ENCODE results near the gene INF2. TPM values are rescaled to one million over a fixed set of nuclear protein-coding genes. Genes with fewer than 3 reads are reported as not detected.

The INF2 gene
- total and polyA plus RNA-seq, 5 donors from 2014 or later = 4.2 to 74.3 (median 7.9) TPM

DNA sequence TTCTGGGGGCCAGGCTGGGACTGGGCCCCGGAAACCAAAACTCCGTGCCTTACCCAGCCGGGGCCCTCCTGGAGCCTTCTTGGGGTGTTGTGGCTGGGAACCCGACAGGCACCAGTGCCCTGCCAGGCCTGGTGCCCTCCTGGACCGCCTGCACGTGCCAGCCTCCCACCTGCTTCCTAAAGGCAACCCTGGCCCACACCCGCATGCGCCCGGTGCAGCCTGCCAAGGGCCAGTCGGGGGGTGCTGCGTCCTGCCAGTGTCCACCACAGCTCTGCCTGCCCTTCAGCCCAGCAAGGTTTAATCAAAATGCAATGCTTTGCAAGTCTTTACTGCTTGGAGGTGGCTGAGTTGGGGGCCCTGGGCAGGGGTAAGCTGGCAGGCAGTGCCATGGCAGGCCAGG, 29.5 kb downstream of the INF2 start:
- Histone ChIP-seq H3K36me3 (ENCODE audit: control insufficient read depth, insufficient read depth, low read length) (peaks cover 7% of the 10 kb centered on the region), H3K27ac (ENCODE audit: insufficient read depth, low read length, poor library complexity, severe bottlenecking) (no peak overlapping the region), H3K4me3 (ENCODE audit: low read depth, low read length) (no peak overlapping the region), H3K4me1 (ENCODE audit: control insufficient read depth, insufficient read depth, low read length, poor library complexity, severe bottlenecking) (peaks cover 6% of the 10 kb centered on the region), H3K9me3 (ENCODE audit: control insufficient read depth in 2 of 2, low read length in 2 of 2) (no peaks in the 10 kb centered on the region), H3K27me3 (ENCODE audit: control insufficient read depth, insufficient read depth, low read length) (no peaks in the 10 kb centered on the region)
- H3K9me3 Mint-ChIP-seq = no peaks in the 10 kb centered on the region
- DNase-seq (no peak), ATAC-seq (ENCODE audit: low read depth in 2 of 2) (no peak)
- H3K4me1 Mint-ChIP-seq = peaks cover 0 to 2% (median 0%) of the 10 kb centered on the region in 4 donors
- no peaks in the 10 kb centered on the region for H3K27me3 Mint-ChIP-seq
- H3K36me3 Mint-ChIP-seq = no peaks in the 10 kb centered on the region
- H3K4me3 Mint-ChIP-seq = no peak overlapping the region
- H3K27ac Mint-ChIP-seq = no peak overlapping the region

DNA sequence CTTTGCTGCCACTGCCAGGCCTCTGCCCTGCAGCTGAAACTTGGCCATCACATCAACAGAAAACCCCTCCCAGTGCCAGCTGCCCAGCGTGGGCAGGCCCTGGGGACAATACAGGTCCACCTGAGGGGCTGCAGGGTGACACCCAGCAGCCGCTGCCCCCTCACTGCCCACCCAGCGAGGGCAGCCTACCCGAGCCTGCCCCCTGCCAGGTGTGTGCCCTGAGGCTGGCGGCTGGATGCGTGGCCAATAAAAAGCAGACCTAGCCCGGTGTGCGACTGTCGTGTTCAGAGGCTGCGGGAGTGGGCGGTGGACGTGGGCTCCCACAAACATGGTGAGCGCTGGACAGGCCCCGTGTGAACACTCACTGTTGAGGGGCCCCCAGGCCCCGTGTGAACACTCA, 29.9 kb downstream of the INF2 start:
- H3K27ac ChIP-seq (ENCODE audit: insufficient read depth, low read length, poor library complexity, severe bottlenecking) = no peak overlapping the region
- Mint-ChIP-seq H3K27me3 (no peaks in the 10 kb centered on the region), H3K9me3 (no peaks in the 10 kb centered on the region), H3K4me1 (peaks cover 0 to 2% (median 0%) of the 10 kb centered on the region in 4 donors), H3K36me3 (no peaks in the 10 kb centered on the region), H3K27ac (no peak overlapping the region), H3K4me3 (no peak overlapping the region)
- H3K4me3 ChIP-seq (ENCODE audit: low read depth, low read length) = no peak overlapping the region
- H3K36me3 ChIP-seq (ENCODE audit: control insufficient read depth, insufficient read depth, low read length) = peaks cover 5% of the 10 kb centered on the region
- H3K9me3 ChIP-seq (ENCODE audit: control insufficient read depth in 2 of 2, low read length in 2 of 2) = no peaks in the 10 kb centered on the region
- no peak for DNase-seq
- ATAC-seq (ENCODE audit: low read depth in 2 of 2) = no peak
- H3K27me3 ChIP-seq (ENCODE audit: control insufficient read depth, insufficient read depth, low read length) = no peaks in the 10 kb centered on the region
- peaks cover 8% of the 10 kb centered on the region for H3K4me1 ChIP-seq (ENCODE audit: control insufficient read depth, insufficient read depth, low read length, poor library complexity, severe bottlenecking)

DNA sequence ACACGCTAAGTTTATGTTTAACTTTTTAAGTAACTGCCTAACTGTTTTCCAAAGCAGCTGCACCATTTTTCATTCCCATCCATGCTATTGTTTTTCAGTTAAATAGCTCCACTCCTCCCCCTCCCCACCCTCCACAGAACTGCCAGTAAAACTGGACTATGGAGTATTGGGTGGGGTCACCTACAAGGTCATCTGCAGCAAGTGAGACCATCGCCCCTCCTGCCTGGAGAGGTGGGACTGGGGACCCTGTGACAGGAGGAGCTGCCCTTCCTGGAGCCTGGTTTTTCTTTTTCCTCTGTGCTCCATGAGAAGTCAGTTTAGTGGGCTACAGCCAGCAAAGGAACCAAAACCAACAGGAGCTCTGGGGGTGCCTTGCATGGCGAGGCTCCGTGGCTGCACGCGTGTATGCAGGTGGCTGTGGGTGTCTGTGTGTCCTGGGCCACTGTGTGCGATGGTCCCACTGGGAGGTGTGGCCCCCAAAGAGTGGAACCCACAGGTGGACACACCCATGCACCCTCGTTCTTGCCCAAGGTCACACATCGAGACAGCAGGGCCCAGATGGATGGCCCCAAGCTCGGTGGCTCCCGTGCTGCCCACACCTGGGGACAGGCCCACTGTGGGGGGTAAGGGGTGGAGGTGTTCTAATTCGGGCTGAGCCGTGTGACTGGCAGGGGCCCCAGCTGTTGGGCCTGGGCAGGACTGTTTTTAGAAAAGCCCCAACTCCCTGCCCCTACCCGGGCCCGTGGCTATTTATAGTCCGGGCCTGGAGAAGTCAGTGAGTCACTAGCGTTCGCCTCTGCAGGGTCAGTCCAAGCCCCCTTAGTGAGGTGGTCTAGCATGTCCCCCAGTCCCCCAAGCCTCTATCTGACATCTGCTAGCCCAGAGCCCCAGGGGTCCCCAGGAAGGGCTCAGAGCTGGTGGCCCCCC, 32.4 kb downstream of the INF2 start:
- Mint-ChIP-seq H3K9me3 (no peaks in the 10 kb centered on the region), H3K4me3 (peak overlapping the region in 3 of 4 donors; percentile 32 to 68 (median 39)), H3K36me3 (no peaks in the 10 kb centered on the region)

DNA sequence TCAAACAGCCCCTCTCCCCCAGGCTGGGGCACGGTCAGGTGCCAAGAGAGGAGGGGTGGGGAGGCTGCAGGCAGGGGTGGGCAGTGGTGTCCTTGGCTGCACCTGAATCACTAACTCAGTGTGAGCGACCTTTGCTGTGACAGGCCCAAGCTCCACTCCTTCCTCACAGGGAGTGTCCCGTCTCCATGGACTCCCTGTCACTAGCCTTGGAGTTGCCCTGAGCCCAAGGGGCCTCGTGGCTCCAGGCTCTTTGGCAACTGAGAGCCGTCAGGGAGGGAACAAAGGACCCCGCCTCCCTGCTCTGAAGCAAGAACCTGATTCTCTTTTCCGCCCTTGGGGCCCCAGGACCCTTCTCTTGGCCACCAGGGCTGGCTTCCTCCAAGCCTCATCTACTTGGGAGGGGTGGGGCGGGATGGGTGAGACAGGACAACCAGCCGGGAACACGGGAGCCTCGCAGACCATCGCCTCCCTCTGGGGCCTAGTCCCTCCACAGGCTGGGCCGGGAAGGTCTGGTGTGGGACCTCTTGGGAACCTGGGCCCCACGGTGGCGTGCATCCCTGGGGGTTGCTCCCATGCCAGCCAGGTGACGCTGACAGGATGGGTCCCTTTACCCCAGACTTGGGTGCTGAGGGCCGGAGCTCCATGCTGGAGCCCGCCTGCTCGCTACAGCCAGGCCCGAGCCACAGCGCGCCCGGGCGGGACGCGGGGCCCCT, 33.7 kb downstream of the INF2 start:
- peaks cover 14% of the 10 kb centered on the region for H3K4me1 ChIP-seq (ENCODE audit: control insufficient read depth, insufficient read depth, low read length, poor library complexity, severe bottlenecking)

More for the DNA sequence above, 32.4 kb downstream of the INF2 start:
- peaks cover 14% of the 10 kb centered on the region for H3K4me1 ChIP-seq (ENCODE audit: control insufficient read depth, insufficient read depth, low read length, poor library complexity, severe bottlenecking)
- DNase-seq (no peak), ATAC-seq (ENCODE audit: low read depth in 2 of 2) (no peak)
- H3K36me3 ChIP-seq (ENCODE audit: control insufficient read depth, insufficient read depth, low read length) = no peaks in the 10 kb centered on the region
- peaks cover 0 to 7% (median under 1%) of the 10 kb centered on the region in 4 donors for H3K4me1 Mint-ChIP-seq
- peaks cover 4% of the 10 kb centered on the region for H3K27me3 Mint-ChIP-seq
- H3K9me3 ChIP-seq (ENCODE audit: control insufficient read depth in 2 of 2, low read length in 2 of 2) = no peaks in the 10 kb centered on the region
- H3K27ac ChIP-seq (ENCODE audit: insufficient read depth, low read length, poor library complexity, severe bottlenecking) = no peak overlapping the region
- H3K4me3 ChIP-seq (ENCODE audit: low read depth, low read length) = no peak overlapping the region
- no peak overlapping the region for H3K27ac Mint-ChIP-seq
- no peaks in the 10 kb centered on the region for H3K27me3 ChIP-seq (ENCODE audit: control insufficient read depth, insufficient read depth, low read length)

DNA sequence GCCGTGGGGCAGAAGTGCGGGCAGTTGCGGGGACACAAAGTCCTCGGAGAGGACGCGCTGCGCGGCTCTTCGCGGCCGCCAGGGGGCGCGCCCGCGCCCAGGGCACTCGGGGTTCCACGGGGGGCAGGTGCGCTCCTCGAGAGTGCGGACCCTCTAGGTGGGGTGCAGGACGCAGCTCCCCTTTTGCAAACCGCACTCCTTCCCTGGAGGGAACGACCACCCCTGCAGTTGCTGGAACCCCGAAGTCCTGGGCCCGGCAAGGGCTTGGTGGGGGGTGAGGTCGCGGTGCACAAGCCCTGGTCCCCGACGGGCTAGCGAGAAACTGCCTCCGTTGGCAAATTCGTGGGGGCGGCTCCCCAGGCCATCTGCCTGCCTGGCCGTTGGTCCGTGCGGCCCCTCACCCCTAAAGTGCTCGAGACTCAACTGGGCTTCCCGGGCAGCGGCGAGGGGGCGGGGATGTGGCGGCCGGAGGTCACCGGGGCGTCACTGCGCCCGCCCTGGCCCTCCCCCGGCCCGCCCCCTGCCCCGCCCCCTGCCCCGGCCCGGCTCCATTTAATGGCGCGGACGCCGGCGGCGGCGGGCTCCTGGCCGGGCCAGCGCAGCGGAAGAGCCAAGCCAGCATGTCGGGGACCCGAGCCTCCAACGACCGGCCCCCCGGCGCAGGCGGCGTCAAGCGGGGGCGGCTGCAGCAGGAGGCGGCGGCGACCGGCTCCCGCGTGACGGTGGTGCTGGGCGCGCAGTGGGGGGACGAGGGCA, 34.4 kb downstream of the INF2 start, which contains the start of gene ADSS1:
ADSS1 (plus strand) TSS at position 579 of the 756 bp plus-strand sequence; CDS start at position 621, 42 bp downstream.
- Mint-ChIP-seq H3K27ac (peak within 1 kb of the TSS in 1 of 3 donors; percentile 43), H3K4me1 (peaks cover 0 to 7% (median 0%) of the 10 kb centered on the region in 4 donors), H3K36me3 (no peaks in the 10 kb centered on the region), H3K27me3 (peaks cover 4% of the 10 kb centered on the region), H3K9me3 (no peaks in the 10 kb centered on the region), H3K4me3 (peak within 1 kb of the TSS in 3 of 4 donors; percentile 70 to 74 (median 73))
- DNase-seq = peak; percentile 59 to 71 (median 60)
- no peak within 1 kb of the TSS for H3K4me3 ChIP-seq (ENCODE audit: low read depth, low read length)
- no peaks in the 10 kb centered on the region for H3K9me3 ChIP-seq (ENCODE audit: control insufficient read depth in 2 of 2, low read length in 2 of 2)
- H3K27ac ChIP-seq (ENCODE audit: insufficient read depth, low read length, poor library complexity, severe bottlenecking) = no peak within 1 kb of the TSS
- H3K27me3 ChIP-seq (ENCODE audit: control insufficient read depth, insufficient read depth, low read length) = no peaks in the 10 kb centered on the region
- peak; percentile 71 to 73 for ATAC-seq (ENCODE audit: low read depth in 2 of 2)
- H3K4me1 ChIP-seq (ENCODE audit: control insufficient read depth, insufficient read depth, low read length, poor library complexity, severe bottlenecking) = peaks cover 14% of the 10 kb centered on the region
- no peaks in the 10 kb centered on the region for H3K36me3 ChIP-seq (ENCODE audit: control insufficient read depth, insufficient read depth, low read length)

More for the DNA sequence above, 33.7 kb downstream of the INF2 start:
- ATAC-seq (ENCODE audit: low read depth in 2 of 2) (no peak), DNase-seq (no peak)
- no peaks in the 10 kb centered on the region for H3K27me3 ChIP-seq (ENCODE audit: control insufficient read depth, insufficient read depth, low read length)
- H3K9me3 Mint-ChIP-seq = no peaks in the 10 kb centered on the region
- H3K9me3 ChIP-seq (ENCODE audit: control insufficient read depth in 2 of 2, low read length in 2 of 2) = no peaks in the 10 kb centered on the region
- peak overlapping the region in 1 of 4 donors; percentile 24 for H3K4me3 Mint-ChIP-seq
- no peaks in the 10 kb centered on the region for H3K36me3 ChIP-seq (ENCODE audit: control insufficient read depth, insufficient read depth, low read length)
- H3K4me1 Mint-ChIP-seq = peaks cover 0 to 7% (median 0%) of the 10 kb centered on the region in 4 donors
- H3K27ac Mint-ChIP-seq = no peak overlapping the region
- H3K4me3 ChIP-seq (ENCODE audit: low read depth, low read length) = no peak overlapping the region
- H3K27ac ChIP-seq (ENCODE audit: insufficient read depth, low read length, poor library complexity, severe bottlenecking) = no peak overlapping the region
- H3K27me3 Mint-ChIP-seq = peaks cover 4% of the 10 kb centered on the region
- H3K36me3 Mint-ChIP-seq = no peaks in the 10 kb centered on the region

DNA sequence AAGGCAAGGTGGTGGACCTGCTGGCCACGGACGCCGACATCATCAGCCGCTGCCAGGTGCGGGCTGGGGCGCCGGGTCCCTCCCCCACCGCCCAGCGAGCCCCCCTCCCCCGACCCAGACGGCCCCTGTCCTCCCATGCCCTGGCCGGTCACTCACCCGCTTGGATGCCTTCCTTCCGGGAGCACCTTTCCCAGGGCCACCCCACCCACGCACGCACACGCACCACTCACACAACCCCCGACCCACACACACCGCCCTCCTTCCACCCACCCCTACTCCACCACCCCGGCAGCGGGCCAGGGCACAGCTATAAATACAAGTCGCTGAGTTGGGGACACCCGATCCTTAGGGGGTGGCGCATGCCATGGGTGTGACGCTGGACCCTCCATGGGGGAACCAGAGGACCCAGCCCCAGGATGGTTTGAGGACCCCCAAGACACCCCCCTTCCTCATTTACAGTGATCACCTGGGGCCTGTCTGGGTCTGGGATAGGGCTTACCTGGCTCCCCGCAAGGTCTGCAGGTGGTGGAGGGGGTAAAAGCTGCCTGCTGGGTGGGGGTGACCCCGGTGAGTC, 35.1 kb downstream of the INF2 start:
- H3K27ac ChIP-seq (ENCODE audit: insufficient read depth, low read length, poor library complexity, severe bottlenecking) = no peak overlapping the region
- Mint-ChIP-seq H3K4me3 (peak overlapping the region in 3 of 4 donors; percentile 44 to 73 (median 57)), H3K27me3 (peaks cover 4% of the 10 kb centered on the region)

More for the DNA sequence above, 35.1 kb downstream of the INF2 start:
- Histone ChIP-seq H3K36me3 (ENCODE audit: control insufficient read depth, insufficient read depth, low read length) (no peaks in the 10 kb centered on the region), H3K9me3 (ENCODE audit: control insufficient read depth in 2 of 2, low read length in 2 of 2) (no peaks in the 10 kb centered on the region), H3K4me1 (ENCODE audit: control insufficient read depth, insufficient read depth, low read length, poor library complexity, severe bottlenecking) (peaks cover 14% of the 10 kb centered on the region), H3K27me3 (ENCODE audit: control insufficient read depth, insufficient read depth, low read length) (no peaks in the 10 kb centered on the region), H3K4me3 (ENCODE audit: low read depth, low read length) (no peak overlapping the region)
- Mint-ChIP-seq H3K4me1 (peaks cover 0 to 7% (median 0%) of the 10 kb centered on the region in 4 donors), H3K9me3 (no peaks in the 10 kb centered on the region), H3K27ac (no peak overlapping the region), H3K36me3 (no peaks in the 10 kb centered on the region)
- DNase-seq (peak in 2 of 3 donors; percentile 9 to 11), ATAC-seq (ENCODE audit: low read depth in 2 of 2) (peak in 1 of 2 donors; percentile 3)

All from CD4-positive, CD25-positive, alpha-beta regulatory T cell (primary cell).